22Rv1 (cell line): ENCODE results near the gene OGFR.

Source experiments
- ZFX ChIP-seq: fragments of 450-650 bp; IDR thresholded peaks from 2 replicates; pipeline ENCODE4 v1.6.1; 2017; ENCODE audit warnings: antibody characterized with exemption, borderline replicate concordance
- TF ChIP-seq, protein P1 (sequence below): fragments of 450-650 bp; IDR thresholded peaks from 2 replicates; pipeline ENCODE4 v1.5.1; 2017; ENCODE audit warnings: mild to moderate bottlenecking

DNA sequence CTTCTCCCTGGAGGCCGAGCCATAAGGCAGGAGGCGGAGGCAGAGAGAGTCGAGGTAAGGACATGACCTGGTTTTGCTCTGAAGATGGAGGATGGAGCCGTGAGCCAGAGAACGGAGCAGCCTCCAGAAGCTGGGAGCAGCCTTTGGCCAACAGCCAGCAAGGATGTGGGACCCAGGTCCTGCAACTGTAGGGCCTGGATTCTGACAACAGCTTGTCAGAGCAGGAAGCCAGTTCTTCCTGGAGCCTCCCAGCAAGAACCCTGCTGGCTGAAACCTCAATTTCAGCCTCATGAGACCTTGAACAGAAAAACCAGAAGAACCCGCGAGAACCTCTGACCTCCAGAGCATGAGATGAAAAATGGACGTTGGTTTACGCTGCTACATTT lies 21.7 kb upstream of the OGFR start:
- TF ChIP-seq, protein P1, sequence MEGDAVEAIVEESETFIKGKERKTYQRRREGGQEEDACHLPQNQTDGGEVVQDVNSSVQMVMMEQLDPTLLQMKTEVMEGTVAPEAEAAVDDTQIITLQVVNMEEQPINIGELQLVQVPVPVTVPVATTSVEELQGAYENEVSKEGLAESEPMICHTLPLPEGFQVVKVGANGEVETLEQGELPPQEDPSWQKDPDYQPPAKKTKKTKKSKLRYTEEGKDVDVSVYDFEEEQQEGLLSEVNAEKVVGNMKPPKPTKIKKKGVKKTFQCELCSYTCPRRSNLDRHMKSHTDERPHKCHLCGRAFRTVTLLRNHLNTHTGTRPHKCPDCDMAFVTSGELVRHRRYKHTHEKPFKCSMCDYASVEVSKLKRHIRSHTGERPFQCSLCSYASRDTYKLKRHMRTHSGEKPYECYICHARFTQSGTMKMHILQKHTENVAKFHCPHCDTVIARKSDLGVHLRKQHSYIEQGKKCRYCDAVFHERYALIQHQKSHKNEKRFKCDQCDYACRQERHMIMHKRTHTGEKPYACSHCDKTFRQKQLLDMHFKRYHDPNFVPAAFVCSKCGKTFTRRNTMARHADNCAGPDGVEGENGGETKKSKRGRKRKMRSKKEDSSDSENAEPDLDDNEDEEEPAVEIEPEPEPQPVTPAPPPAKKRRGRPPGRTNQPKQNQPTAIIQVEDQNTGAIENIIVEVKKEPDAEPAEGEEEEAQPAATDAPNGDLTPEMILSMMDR = no peak; the same call in 1 of the 2 replicates
- no peak for TF ChIP-seq ZFX
